HG03095 (cell line): ENCODE measurements around the gene EIF3B.
A peak's percentile ranks its signal among the peaks of the same experiment; 100 is the strongest.
"Not testable (repeated sequence)": the region's sequence is repeated elsewhere in the genome, so short reads cannot be mapped to it uniquely, and the experiment has no call there.

ENCODE experiments used
- ATAC-seq: cut with Tn5 transposase; IDR thresholded peaks from one replicate; pipeline ENCODE4 v1.9.1; 2021; ENCODE audit warnings: moderate library complexity; ENCODE audit not compliant: unreplicated experiment

Gene EIF3B

DNA sequence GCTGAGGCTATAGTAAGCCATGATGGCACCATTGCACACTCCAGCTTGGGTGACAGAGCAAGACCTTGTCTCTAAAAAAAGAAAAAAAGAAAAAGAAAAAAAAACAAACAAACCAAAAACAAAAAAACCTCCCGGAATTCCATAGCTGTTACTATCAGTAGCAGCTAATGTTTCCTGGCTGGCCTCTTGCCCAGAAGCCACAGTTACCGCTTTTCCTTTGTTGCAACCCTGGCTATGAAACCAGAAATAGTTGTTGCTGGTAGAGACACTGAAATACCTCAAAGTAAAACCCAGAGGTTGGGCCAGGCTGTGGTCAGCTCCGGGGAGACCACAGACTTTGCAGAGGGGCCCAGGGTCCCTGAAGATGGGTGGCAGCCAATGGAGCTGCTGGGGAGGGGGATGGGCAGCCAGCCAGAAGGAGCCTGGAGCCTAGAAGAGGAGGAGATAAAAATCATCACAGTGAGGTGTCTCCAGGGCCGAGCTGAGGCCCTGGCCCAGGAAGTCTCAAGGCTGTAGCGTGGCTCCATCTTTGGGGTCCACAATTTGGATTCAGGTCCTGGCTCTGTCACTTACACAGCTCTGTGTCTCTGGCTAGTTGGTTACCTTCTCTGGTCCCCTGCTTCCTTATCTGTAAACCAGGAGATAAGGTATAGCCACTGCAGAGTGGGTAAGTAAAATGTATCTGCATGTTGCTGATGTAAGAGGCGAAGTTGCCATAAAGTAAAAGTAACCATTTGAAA, 45.4 kb downstream of the EIF3B start:
- ATAC-seq, result no peak

DNA sequence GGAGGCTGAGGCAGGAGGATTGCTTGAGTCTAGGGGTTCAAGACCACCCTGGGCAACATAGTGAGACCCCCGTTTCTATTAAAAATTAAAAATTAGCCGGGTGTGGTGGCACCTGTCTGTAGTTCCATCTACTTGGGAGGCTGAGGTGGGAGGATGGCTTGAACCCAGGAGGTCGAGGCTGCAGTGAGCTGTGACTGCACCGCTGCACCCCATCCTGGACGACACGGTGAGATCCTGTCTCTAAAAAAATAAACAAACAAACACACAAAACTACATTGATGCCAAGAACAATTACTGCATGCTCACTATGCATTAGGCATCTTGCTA, 48.0 kb downstream of the EIF3B start:
- ATAC-seq, result no peak

DNA sequence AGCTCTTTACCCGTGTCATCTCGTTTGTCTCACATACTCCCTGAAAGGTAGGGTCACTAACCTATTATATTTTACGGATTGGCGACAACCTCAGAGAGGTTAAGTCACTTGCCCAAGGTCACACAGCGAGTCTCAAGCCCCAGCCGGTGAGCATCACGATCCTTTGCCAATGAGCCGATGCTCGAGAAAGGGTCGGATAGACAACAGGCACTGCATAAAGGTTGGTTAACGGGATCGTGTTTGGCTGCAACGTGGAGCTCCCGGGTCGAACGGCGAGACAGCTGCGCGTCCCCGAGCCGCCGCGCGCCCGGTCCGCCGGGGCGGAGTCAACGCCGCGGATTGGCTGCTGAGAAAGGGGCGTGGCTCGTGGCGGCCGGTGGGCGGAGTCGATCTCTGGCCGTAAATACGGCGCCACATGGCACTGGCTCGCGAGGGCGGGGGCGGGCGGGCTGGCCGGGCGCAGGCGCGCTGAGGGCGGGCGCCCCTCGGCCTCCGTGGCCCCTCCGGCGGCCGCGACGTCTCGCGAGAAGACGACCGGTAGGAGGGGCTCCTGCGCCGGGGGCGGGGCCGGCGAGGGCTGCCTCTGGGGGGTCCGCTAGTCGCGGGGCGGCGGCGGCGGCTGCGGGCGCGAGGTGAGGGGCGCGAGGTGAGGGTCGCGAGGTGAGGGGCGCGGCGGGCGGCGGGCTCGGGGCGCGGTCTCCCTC, 48.5 kb downstream of the EIF3B start, which contains the start of gene CHST12:
CHST12 (plus strand) TSS at position 598 of the 704 bp plus-strand sequence. CDS start 29,029 bp downstream, outside the sequence.
- ATAC-seq, result no peak

DNA sequence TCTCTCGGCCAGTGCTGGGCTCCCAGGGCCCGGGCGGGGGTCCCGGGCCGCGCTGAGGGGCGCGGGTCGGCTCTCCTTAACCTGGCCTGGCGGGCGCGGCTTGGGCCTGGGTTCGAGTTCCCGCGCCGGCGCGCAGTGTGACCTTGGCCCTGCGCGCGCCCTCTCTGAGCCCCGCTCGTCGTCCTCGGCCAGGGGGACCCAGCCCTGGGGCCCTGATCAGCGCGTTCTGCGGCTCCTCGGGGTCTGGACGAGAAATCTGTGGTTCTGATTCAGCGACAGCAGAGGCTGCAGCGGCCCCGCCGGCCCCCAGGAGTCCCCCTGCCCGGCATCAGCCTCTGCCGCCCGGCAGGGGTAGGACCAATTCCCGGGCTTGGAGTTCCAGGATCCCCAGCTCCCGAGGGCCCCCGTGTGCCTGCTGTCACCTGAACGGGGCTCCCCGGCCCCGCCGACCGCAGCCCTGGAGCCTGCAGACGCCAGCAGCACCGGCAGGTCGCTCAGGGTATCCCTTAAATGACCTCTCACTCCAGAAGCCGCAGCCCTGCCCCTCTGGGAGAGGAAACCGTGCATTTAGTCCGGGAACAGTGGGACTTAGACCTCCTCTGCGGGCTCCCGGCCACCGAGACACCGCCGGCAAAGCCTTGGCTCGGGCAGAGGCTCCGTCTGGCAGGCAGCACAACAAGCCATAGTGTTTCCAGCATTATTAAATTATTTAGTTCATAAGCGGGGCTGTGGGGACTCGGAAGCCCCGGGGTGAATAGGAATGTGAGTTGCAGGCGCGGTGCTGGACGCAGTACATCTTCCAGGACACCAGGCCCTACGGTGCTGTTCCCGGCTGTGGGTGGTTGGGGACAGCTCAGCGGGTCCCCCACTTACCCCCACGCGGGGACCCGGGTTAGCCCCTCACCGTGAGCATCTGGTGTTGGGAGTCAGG, 49.4 kb downstream of the EIF3B start:
- ATAC-seq, result no peak

DNA sequence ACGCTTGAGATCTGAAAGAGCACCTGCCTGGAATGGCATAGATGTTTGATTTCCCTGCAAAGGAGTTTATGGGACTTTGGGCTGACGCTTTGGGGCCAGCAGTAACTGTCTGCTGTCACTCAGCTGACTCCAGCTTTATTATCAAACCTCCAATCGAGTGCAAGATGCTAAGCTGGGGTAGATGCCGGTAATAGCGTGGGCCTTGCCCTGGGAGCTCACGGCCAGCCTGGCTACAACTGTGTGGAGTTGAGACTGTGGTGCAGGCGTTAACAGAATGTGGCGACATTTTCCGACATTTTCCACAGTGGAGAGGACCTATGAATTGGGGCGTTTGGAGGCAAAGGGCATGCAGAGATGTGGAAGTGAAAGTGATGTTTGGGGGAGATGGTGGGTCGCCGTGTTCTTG, 50.1 kb downstream of the EIF3B start:
- no peak for ATAC-seq

DNA sequence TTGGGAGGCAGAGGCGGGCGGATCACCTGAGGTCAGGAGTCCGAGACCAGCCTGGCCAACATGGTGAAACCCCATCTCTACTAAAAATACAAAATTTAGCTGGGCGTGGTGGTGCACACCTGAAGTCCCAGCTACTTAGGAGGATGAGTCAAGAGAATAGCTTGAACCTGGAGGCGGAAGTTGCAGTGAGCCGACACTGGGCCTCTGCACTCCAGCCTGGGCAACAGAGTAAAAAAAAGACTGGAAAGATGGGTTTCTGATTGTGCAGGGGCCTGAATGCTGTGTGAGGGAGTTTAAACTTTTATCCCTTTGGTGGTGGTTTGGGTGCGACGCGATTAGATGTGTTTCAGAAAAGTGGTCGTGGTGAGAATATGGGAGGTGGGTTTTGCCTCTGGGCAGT, 50.6 kb downstream of the EIF3B start:
- no peak for ATAC-seq

DNA sequence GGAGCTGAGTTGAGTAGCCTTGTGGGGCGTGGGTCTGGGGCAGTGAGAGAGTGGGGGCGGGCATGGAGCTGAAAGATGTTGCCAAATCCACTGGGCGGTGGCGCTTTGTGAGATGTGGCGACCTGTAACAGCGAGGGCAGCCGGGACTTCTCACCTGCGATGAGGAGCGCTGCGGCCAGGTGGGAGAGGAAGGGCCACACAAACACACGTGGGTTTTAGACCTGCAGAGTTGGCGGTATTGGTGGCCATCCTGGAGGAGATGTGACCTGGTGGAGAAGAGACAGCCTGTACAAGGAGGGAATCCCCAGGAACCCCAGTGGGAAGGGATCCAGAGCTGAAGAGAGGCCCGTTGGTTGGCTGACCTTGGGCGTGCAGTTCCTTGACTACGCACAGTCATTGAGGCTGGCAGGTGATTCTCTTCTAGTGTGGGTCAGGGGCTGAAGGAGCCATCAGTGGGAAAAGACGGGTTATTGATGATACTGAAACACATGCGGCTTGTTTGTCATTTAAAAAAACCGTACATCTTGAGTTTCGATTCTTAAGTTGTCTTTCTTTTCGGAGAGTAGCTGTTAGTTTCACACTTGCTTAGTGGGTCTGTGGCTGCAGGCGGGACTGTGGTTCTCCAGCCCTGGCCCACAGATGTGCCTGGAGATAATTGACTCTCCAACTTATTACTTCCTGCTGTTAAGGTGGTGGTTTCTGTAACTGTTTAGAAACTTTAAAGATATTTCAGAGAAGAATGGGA, 51.1 kb downstream of the EIF3B start:
- peak; percentile 54 for ATAC-seq

DNA sequence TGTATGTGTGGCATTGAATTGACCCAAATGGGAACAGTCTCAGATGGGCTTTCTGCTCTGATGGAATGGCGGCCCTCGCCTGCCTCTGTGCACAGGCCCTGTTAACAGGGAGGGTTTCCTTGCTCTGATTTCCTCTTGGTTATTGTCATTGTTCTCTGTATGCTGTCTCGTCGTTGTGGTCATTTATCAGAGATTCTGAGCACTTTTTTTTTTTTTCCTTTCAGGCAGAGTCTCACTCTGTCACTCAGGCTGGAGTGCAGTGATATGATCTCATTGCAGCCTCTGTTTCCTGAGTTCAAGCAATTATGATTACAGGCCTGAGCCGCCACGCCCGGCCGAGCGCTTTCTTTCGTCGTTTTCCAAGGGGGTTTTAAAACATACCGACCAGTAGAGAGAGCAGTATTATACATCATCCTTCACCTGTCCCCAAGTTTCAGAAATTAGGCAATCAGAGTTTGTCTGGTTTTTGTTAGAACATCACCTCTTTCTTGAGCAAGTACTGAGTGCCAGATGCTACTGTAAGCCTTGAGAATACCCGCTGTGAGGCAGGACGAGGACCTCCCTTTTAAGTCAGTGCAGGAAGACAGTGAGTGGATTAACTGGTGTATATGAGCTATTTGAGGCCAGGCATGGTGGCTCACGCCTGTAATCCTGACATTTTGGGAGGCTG, 55.3 kb downstream of the EIF3B start:
- no peak for ATAC-seq

DNA sequence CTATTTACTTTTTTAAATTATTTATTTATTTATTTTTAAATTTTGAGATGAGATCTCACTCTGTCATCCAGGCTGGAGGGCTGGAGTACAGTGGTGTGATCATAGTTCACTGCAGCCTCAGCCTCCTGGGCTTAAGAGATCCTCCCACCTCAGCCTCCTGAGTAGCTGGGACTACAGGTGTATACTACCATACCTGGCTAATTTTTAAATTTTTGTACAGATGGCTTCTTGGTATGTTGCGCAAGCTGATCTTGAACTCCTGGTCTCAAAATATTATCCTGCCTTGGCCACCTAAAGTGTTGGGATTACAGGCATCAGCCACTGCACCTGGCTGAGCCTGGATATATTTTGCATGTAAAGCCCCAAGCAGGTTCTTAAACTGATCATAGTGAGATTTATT, 56.4 kb downstream of the EIF3B start:
- no peak for ATAC-seq

DNA sequence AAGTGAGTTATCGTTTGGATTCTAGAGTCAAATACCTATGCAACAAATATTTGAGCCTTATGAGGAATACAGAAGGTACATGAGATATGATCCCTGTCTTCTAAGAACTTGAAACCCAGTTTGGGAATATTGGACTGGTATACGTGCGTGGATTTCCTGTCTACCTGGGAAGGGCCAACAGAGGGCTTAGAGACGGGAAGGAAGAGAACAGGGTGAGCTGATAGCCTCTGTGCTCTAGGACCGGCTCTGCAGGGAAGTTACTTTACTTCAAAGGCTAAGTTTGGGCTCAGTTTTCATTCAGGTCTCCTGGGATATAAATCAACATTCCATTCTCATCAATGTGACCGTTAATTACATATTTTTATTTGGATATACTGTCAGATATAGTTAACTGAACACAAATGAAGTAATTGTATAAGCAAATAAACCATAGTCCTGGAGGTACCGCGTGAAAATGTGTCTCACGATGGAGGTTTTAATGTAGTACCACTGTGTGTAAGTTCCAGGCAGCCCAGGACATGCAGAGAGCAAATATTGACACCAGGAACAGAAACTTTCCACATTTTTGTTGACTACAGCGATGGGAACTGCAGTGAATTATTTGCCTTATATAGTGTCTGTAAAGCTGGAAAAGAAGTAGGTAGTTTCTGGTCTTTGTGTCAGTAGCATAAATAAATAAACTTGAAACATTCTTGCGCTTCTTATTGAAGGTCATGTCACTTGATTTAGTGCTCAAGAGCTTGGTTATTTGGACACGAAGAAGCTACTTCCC, 57.4 kb downstream of the EIF3B start:
- no peak for ATAC-seq

DNA sequence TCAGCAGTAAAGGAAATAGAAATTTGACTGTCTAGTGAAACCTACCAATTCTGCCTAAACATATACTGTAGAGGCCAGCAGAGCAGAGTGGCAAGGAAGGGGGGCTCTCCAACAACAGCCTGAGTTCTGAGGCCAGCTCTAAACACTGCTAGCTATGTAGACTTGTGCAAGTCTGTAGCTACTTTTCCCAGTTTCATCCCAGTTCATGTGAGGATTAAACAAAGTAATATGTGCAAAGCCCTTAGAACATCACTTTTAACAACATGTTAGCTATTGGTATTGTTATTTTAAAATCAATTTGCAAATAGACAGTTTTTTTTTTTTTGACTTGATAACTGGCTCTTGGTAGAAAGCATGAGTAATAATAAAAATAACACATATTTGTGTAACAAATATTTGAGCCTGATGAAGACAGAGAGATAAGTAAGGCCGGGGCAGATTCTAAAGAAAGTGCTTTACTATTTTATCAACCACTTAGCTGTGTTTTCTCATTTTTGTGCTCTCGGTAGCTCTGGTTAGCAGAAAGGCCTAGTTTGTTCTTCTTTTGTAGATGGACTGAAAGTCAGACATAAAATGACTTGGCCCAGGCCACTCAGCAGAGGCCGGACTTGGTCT, 58.1 kb downstream of the EIF3B start:
- no peak for ATAC-seq

DNA sequence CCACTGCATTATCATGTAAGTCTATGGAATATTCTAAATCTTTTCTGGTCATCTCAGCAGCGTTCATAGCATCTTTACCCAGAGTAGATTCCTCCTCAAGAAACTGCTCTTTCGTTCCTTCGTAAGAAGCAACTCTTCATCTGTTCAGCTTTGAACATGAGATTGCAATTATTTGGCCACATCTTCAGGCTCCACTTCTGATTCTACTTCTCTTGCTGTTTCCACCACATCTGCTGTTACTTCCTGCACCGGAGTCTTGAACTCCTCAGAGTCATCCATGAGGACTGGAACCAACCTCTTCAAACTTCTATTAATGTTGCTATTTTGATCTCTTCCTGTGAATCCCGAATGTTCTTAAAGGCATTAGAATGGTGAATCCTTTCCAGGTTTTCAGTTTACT, 61.4 kb downstream of the EIF3B start:
- ATAC-seq, result no peak

DNA sequence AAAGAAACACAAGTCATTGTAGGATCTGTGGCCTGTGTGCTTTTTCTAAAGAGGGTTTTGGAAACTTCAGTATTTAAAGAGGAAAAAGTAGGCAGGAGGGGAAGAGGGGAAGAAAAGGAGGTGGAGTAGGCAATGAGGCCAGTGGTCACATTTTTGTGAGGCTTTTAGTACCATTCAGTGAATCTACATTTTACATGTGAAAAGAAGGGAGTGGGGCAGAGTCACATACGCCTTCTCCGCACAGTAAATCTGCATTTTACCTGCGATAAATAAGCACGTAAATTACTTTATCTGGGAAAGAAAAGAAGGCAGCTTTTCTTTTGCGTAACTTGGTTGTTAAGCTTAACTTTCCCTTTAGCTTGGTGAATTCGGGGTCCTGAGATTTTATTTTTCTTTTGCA, 62.0 kb downstream of the EIF3B start:
- ATAC-seq, result no peak

DNA sequence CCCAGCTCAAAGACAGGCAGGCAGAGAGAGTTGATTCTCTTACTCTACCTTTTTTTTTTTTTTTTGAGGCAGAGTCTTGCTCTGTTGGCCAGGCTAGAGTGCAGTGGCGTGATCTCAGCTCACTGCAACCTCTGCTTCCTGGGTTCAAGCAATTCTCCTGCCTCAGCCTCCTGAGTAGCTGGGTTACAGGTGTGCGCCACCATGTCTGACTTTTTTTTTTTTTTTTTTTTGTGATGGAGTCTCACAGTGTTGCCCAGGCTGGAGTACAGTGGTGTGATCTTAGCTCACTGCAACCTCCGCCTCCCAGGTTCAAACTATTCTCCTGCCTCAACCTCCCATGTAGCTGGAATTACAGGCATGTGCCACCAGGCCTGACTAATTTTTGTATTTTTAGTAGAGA, 62.6 kb downstream of the EIF3B start:
- ATAC-seq, result not testable (repeated sequence)

DNA sequence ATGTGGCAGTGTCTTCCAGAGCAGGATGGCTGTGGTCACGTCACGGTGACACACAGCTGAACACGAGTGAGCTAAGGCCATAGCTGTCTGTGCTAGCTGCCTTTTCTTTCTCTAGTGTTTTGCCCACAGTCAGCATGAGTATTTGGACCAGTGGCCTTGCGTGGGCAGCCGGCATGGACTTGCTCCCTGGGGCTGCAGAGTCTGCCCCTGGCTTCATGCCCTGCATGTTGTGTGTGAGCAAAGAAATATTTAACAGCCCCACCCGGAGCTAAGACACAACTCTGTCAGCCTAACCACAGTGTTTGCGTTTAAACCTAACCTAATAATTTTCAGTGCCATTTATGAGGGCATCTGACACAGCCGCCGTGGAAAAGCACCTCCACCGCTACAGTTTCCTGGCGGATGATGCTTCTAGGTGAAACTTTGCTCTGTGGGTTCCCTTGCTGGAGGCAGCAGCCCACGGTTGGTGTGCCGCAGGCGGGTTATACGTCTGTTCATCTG, 63.4 kb downstream of the EIF3B start:
- no peak for ATAC-seq

DNA sequence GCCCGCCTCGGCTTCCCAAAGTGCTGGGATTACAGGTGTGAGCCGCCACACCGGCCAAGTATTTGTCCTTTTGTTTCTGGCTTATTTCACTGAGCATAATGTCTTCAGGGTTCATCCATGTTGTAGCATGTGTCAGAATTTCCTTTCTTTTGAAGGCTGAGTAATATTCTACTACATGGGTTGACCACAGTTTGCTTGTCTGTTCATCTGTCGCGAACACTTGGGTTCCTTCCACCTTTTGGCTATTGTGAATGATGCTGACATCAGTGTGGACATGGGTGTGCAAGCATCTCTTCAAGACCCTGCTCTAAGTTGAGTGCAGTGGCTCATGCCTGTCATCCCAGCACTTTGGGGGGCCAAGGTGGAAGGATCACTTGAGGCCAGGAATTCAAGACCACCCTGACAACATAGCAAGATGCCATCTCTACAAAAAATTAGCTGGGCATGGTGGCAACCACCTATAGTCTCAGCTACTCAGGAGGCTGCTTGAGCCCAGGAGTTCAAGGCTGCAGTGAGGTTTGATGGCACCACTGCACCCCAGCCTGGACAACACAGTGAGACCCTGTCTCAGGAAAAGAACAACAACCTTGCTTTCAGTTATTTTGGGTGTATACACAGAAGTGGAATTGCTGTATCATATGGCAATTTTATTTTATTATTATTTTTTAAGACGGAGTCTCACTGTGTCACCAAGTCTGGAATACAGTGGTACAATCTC, 65.7 kb downstream of the EIF3B start:
- no peak for ATAC-seq

DNA sequence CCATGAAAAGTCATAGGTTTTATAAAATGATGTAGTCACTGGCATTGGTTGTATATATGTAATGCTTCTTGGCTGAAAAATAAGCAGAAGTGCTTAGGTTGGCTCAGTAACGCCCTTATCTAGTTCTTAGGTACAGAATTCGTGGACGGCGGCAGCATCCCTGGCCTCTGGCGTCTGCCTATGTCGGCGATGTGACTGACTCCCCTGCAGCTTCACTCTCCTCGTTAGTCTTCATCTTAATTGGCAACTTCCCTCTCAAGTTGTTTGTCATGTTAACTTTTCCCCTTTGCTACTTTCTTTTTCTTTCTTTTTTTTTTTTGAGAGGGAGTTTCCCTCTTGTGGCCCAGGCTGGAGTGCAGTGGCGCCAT, 67.3 kb downstream of the EIF3B start:
- no peak for ATAC-seq

DNA sequence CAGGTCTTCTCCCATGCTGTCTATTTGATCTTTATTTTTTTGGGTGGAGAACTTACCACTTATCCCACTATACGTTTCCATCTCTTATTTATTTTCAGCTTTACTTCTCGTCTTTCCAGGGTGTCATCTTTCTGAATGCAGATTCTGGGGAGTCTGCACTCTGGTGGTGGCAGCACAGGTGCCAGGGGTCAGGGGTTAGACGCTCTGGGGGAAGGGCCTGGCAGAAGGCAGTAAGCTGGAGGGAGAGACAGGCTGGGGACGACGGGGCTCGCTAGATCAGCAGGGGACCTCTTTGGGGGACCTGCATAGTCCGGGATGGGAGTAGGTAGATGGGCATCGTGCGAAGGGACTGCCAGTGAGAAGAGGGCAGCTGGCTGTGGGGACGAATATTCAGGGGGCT, 71.1 kb downstream of the EIF3B start:
- no peak for ATAC-seq
